IMR-90 (cell line): ENCODE measurements around the gene SCN4A. TPM values are rescaled to one million over a fixed set of nuclear protein-coding genes. Genes with fewer than 3 reads are reported as not detected.

Experiments
- ATAC-seq: fragments of 200-7000 bp; cut with Tn5 transposase; 2 replicates; pipeline ENCODE4 v1.9.1; 2020; ENCODE audit warnings: low read depth, mild to moderate bottlenecking, moderate library complexity
- BruUV-seq: library from RNA; stranded (reverse); fragments of 400-500 nt; replicated peaks from 2 replicates; lab custom pipeline; 2021; lab: Mats Ljungman, UMichigan
- CTCF ChIA-PET: fragments of 300-600 bp; formaldehyde crosslinking; extraction: SDS; loops from one replicate; lab custom pipeline; 2021; ENCODE audit warnings: antibody characterized with exemption; lab: Yijun Ruan, JAX
- POLR2A ChIA-PET: fragments of 300-600 bp; sonication (Branson Sonifier 250); formaldehyde crosslinking; loops from one replicate; lab custom pipeline; 2022; ENCODE audit warnings: antibody characterized with exemption; ENCODE audit not compliant: unreplicated experiment; lab: Charles Lee
- DNase-seq: peaks from one replicate; pipeline ENCODE4 v3.0.0; 2013
- H2AFZ ChIP-seq: replicated peaks from 2 replicates; pipeline ENCODE3; 2013; ENCODE audit warnings: low read length, mild to moderate bottlenecking; ENCODE audit not compliant: poor library complexity
- H2AK5ac ChIP-seq: 2 replicates; pipeline ENCODE4 v1.6.1; 2013; ENCODE audit warnings: low read depth, low read length, inconsistent platforms
- H2AK9ac ChIP-seq: replicated peaks from 2 replicates; pipeline ENCODE3; 2013; ENCODE audit warnings: mild to moderate bottlenecking, low read depth, low read length, moderate library complexity; ENCODE audit not compliant: poor library complexity
- H2BK120ac ChIP-seq: 2 replicates; pipeline ENCODE4 v1.6.1; 2013; ENCODE audit warnings: low read depth, low read length, inconsistent platforms
- H2BK15ac ChIP-seq: 3 replicates; pipeline ENCODE4 v1.6.1; 2013; ENCODE audit warnings: low read depth, low read length, inconsistent platforms
- H2BK20ac ChIP-seq: 2 replicates; pipeline ENCODE4 v1.6.1; 2013; ENCODE audit warnings: low read depth, mild to moderate bottlenecking, inconsistent platforms, low read length, moderate library complexity
- H2BK5ac ChIP-seq: 2 replicates; pipeline ENCODE4 v1.6.1; 2013; ENCODE audit warnings: mild to moderate bottlenecking, low read depth, low read length, inconsistent platforms; ENCODE audit not compliant: poor library complexity, severe bottlenecking
- H3K14ac ChIP-seq: replicated peaks from 2 replicates; pipeline ENCODE4 v1.6.1; 2013; ENCODE audit warnings: low read depth, low read length, inconsistent platforms
- H3K18ac ChIP-seq: 2 replicates; pipeline ENCODE4 v1.6.1; 2013; ENCODE audit warnings: low read depth, low read length, control low read depth
- H3K23ac ChIP-seq: 2 replicates; pipeline ENCODE4 v1.6.1; 2013; ENCODE audit warnings: low read depth, low read length, inconsistent platforms
- H3K27ac ChIP-seq: 2 replicates; pipeline ENCODE4 v1.5.1; 2013; ENCODE audit warnings: mild to moderate bottlenecking, control low read depth, low read length; ENCODE audit not compliant: insufficient read depth
- H3K27me3 ChIP-seq: 2 replicates; pipeline ENCODE4 v1.6.1; 2013; ENCODE audit warnings: low read length; ENCODE audit not compliant: control insufficient read depth, insufficient read depth
- H3K36me3 ChIP-seq: 2 replicates; pipeline ENCODE4 v1.6.1; 2013; ENCODE audit warnings: low read length, mixed read lengths; ENCODE audit not compliant: control insufficient read depth, insufficient read depth
- H3K4ac ChIP-seq: 2 replicates; pipeline ENCODE4 v1.6.1; 2013; ENCODE audit warnings: low read depth, low read length, inconsistent platforms
- H3K4me1 ChIP-seq: 2 replicates; pipeline ENCODE4 v1.6.1; 2013; ENCODE audit warnings: low read length, mixed read lengths; ENCODE audit not compliant: control insufficient read depth, insufficient read depth
- H3K4me2 ChIP-seq: 2 replicates; pipeline ENCODE4 v1.6.1; 2013; ENCODE audit warnings: low read depth, mild to moderate bottlenecking, control low read depth, low read length, moderate library complexity
- H3K4me3 ChIP-seq: 2 replicates; pipeline ENCODE4 v1.5.1; 2013; ENCODE audit warnings: low read depth, mild to moderate bottlenecking, control low read depth, low read length, moderate library complexity; ENCODE audit not compliant: insufficient read depth
- H3K56ac ChIP-seq: 2 replicates; pipeline ENCODE4 v1.6.1; 2013; ENCODE audit warnings: low read length, inconsistent platforms; ENCODE audit not compliant: insufficient read depth; ENCODE audit errors: extremely low read depth
- H3K79me1 ChIP-seq, 2 experiments: 2 replicates each; pipeline ENCODE4 v1.6.1; 2013; ENCODE audit warnings: low read length in 2 of 2, inconsistent platforms in 1 of 2, low read depth in 1 of 2
- H3K9ac ChIP-seq: 2 replicates; pipeline ENCODE4 v1.6.1; 2013; ENCODE audit warnings: low read depth, low read length, control low read depth
- H3K9me1 ChIP-seq: 2 replicates; pipeline ENCODE4 v1.6.1; 2013; ENCODE audit warnings: low read length, inconsistent platforms; ENCODE audit not compliant: insufficient read depth
- H3K9me3 ChIP-seq: 2 replicates; pipeline ENCODE4 v1.6.1; 2013; ENCODE audit warnings: low read length; ENCODE audit not compliant: control insufficient read depth, insufficient read depth
- H4K20me1 ChIP-seq: 2 replicates; pipeline ENCODE4 v1.6.1; 2013; ENCODE audit warnings: low read length, inconsistent platforms; ENCODE audit not compliant: insufficient read depth
- H4K5ac ChIP-seq: 2 replicates; pipeline ENCODE4 v1.6.1; 2013; ENCODE audit warnings: mild to moderate bottlenecking, low read depth, low read length, control low read depth
- H4K8ac ChIP-seq, 2 experiments: 2 replicates each; pipeline ENCODE4 v1.6.1; 2013; ENCODE audit warnings: low read depth in 2 of 2, low read length in 2 of 2, control low read depth in 1 of 2, inconsistent platforms in 1 of 2
- H4K91ac ChIP-seq: 2 replicates; pipeline ENCODE4 v1.6.1; 2013; ENCODE audit warnings: low read depth, low read length, inconsistent platforms; ENCODE audit not compliant: insufficient read depth
- BHLHE40 ChIP-seq: fragments of 150-350 bp; IDR thresholded peaks from 2 replicates; pipeline ENCODE4 v1.6.1; 2016; ENCODE audit warnings: mild to moderate bottlenecking, low read depth, low read length
- CEBPB ChIP-seq: IDR thresholded peaks from 2 replicates; pipeline ENCODE4 v1.6.1; 2012; ENCODE audit warnings: low read depth, low read length, improper control_type of control experiment
- FOS ChIP-seq: fragments of 150-350 bp; IDR thresholded peaks from 2 replicates; pipeline ENCODE4 v1.6.1; 2016; ENCODE audit warnings: low read depth, low read length
- MAFK ChIP-seq: IDR thresholded peaks from 2 replicates; pipeline ENCODE4 v1.6.1; 2012; ENCODE audit warnings: low read depth, low read length, improper control_type of control experiment
- MXI1 ChIP-seq: IDR thresholded peaks from 2 replicates; pipeline ENCODE4 v1.6.1; 2012; ENCODE audit warnings: low read depth, mild to moderate bottlenecking, low read length, moderate library complexity, borderline replicate concordance
- NFE2L2 ChIP-seq: fragments of 150-350 bp; IDR thresholded peaks from 2 replicates; pipeline ENCODE4 v1.6.1; 2016; ENCODE audit warnings: low read depth, mild to moderate bottlenecking, low read length
- RAD21 ChIP-seq: IDR thresholded peaks from 2 replicates; pipeline ENCODE4 v1.6.1; 2012; ENCODE audit warnings: low read length, improper control_type of control experiment
- RCOR1 ChIP-seq: IDR thresholded peaks from 2 replicates; pipeline ENCODE4 v1.6.1; 2012; ENCODE audit warnings: mild to moderate bottlenecking, low read length, improper control_type of control experiment; ENCODE audit not compliant: insufficient replicate concordance
- RFX5 ChIP-seq: IDR thresholded peaks from 2 replicates; pipeline ENCODE4 v1.8.0; 2012; ENCODE audit warnings: low read depth, mild to moderate bottlenecking, low read length, moderate library complexity
- SMC3 ChIP-seq: fragments of 150-350 bp; IDR thresholded peaks from 2 replicates; pipeline ENCODE4 v1.6.1; 2016; ENCODE audit warnings: low read depth, mild to moderate bottlenecking, antibody characterized with exemption, low read length, moderate library complexity
- WGBS, 2 experiments: methylation state at CpG; one replicate each; pipeline versions ENCODE4 v1.1.5 to v1.1.7; 2013; ENCODE audit warnings: missing lambda C conversion rate in 2 of 2; ENCODE audit not compliant: insufficient read length in 1 of 2; ENCODE audit errors: extremely low coverage in 2 of 2; 5-methylcytosine and 5-hydroxymethylcytosine counted together
- dilution Hi-C: fragments of 300-500 bp; cut with HindIII; formaldehyde crosslinking; loops from one replicate; pipeline ENCODE4 v1.14.3; 2018; ENCODE audit warnings: low sequenced_read_pairs; ENCODE audit not compliant: unreplicated experiment
- in situ Hi-C: fragments of 300-500 bp; cut with MboI; formaldehyde crosslinking; loops from 3 replicates; pipeline ENCODE4 v1.14.3; 2019; ENCODE audit warnings: low sequenced_read_pairs, inconsistent platforms, mixed read lengths
- intact Hi-C: fragments of 100-400 bp; cut with micrococcal nuclease; formaldehyde crosslinking; loops from 2 replicates; pipeline ENCODE4 v1.10.0; 2022
- polyA plus RNA-seq, 3 experiments: library from polyadenylated mRNA; depleted of rRNA; stranded (reverse); fragments of >200 nt; gene quantifications; 2 replicates each; pipeline ENCODE4 v1.2.3, GENCODE V29; 2012; ENCODE audit warnings: low replicate concordance in 1 of 3
- total RNA-seq: library from RNA; depleted of rRNA; stranded (reverse); fragments of >200 nt; gene quantifications from 2 replicates; pipeline ENCODE4 v1.2.3, GENCODE V29; 2012
- TF ChIP-seq, protein P1 (sequence below): fragments of 150-350 bp; IDR thresholded peaks from 2 replicates; pipeline ENCODE4 v1.6.1; 2016; ENCODE audit warnings: low read depth, mild to moderate bottlenecking, low read length, moderate library complexity, borderline replicate concordance
- TF ChIP-seq, protein P2 (sequence below): fragments of 150-350 bp; IDR thresholded peaks from 2 replicates; pipeline ENCODE4 v1.6.1; 2017; ENCODE audit warnings: mild to moderate bottlenecking, antibody characterized with exemption, low read length, low read depth
- TF ChIP-seq, protein P3 (sequence below): conservative IDR thresholded peaks from 2 replicates; pipeline ENCODE4 v1.5.1; 2012; ENCODE audit warnings: mild to moderate bottlenecking, low read depth, low read length, improper control_type of control experiment

The SCN4A gene
- total and polyA plus RNA-seq, 2 of the 4 experiments (the other 2 are of a cell fraction) = not detected

GRCh38 chr17:64020056-64020766 lies 47.5 kb upstream of the SCN4A start, which contains the start of gene ICAM2:
ICAM2 (minus strand) TSS chr17:64020633; CDS start chr17:64006691, 13,942 bp downstream.
- TF ChIP-seq, protein P1, sequence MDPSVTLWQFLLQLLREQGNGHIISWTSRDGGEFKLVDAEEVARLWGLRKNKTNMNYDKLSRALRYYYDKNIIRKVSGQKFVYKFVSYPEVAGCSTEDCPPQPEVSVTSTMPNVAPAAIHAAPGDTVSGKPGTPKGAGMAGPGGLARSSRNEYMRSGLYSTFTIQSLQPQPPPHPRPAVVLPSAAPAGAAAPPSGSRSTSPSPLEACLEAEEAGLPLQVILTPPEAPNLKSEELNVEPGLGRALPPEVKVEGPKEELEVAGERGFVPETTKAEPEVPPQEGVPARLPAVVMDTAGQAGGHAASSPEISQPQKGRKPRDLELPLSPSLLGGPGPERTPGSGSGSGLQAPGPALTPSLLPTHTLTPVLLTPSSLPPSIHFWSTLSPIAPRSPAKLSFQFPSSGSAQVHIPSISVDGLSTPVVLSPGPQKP = no peak
- TF ChIP-seq FOS (no peak), NFE2L2 (no peak), MAFK (no peak), SMC3 (no peak), RFX5 (no peak), MXI1 (no peak), CEBPB (no peak), BHLHE40 (no peak), RCOR1 (no peak), RAD21 (no peak)
- TF ChIP-seq, protein P2, sequence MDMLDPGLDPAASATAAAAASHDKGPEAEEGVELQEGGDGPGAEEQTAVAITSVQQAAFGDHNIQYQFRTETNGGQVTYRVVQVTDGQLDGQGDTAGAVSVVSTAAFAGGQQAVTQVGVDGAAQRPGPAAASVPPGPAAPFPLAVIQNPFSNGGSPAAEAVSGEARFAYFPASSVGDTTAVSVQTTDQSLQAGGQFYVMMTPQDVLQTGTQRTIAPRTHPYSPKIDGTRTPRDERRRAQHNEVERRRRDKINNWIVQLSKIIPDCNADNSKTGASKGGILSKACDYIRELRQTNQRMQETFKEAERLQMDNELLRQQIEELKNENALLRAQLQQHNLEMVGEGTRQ = no peak
- TF ChIP-seq, protein P3, sequence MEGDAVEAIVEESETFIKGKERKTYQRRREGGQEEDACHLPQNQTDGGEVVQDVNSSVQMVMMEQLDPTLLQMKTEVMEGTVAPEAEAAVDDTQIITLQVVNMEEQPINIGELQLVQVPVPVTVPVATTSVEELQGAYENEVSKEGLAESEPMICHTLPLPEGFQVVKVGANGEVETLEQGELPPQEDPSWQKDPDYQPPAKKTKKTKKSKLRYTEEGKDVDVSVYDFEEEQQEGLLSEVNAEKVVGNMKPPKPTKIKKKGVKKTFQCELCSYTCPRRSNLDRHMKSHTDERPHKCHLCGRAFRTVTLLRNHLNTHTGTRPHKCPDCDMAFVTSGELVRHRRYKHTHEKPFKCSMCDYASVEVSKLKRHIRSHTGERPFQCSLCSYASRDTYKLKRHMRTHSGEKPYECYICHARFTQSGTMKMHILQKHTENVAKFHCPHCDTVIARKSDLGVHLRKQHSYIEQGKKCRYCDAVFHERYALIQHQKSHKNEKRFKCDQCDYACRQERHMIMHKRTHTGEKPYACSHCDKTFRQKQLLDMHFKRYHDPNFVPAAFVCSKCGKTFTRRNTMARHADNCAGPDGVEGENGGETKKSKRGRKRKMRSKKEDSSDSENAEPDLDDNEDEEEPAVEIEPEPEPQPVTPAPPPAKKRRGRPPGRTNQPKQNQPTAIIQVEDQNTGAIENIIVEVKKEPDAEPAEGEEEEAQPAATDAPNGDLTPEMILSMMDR = no peak
- no peak for ATAC-seq

More at GRCh38 chr17:64020056-64020766, 47.5 kb upstream of the SCN4A start, which contains the start of gene ICAM2:
- no peak within 1 kb of the TSS for H2AK5ac ChIP-seq
- no peak within 1 kb of the TSS for H2AK9ac ChIP-seq
- CTCF ChIA-PET = interaction anchor here (1.4 to 1.8 kb wide), 2 partner anchors 8 to 101 kb away, joined by 6 read pairs; no protein-coding TSS in a partner anchor
- H3K18ac ChIP-seq = no peak within 1 kb of the TSS
- no TSS peak for BruUV-seq
- no peak within 1 kb of the TSS for H3K56ac ChIP-seq
- H3K4me2 ChIP-seq = peak within 1 kb of the TSS; percentile 30; the same call in 1 of the 2 replicates
- H2BK15ac ChIP-seq = no peak within 1 kb of the TSS
- no peak within 1 kb of the TSS for H2BK5ac ChIP-seq
- H3K23ac ChIP-seq = no peak within 1 kb of the TSS
- no peak for DNase-seq
- no peaks in the 10 kb centered on the region for H3K9me1 ChIP-seq
- no peak within 1 kb of the TSS for H3K14ac ChIP-seq
- no peak within 1 kb of the TSS for H3K27ac ChIP-seq
- no peak within 1 kb of the TSS for H3K9ac ChIP-seq
- no peak within 1 kb of the TSS for H4K8ac ChIP-seq
- H4K5ac ChIP-seq = no peak within 1 kb of the TSS
- H2AFZ ChIP-seq = peak within 1 kb of the TSS; percentile 84
- H3K27me3 ChIP-seq = peaks cover 10% of the 10 kb centered on the region
- H2BK120ac ChIP-seq = no peak within 1 kb of the TSS
- WGBS, 2 experiments = 67% methylated on average over 2 of the region's 23 CpGs; no CpG with 5 or more reads in 1 of the 2 experiments
- no peak within 1 kb of the TSS for H2BK20ac ChIP-seq
- no peaks in the 10 kb centered on the region for H3K36me3 ChIP-seq
- no peaks in the 10 kb centered on the region for H3K79me1 ChIP-seq
- H3K4me1 ChIP-seq = no peaks in the 10 kb centered on the region
- H4K20me1 ChIP-seq = no peaks in the 10 kb centered on the region
- in situ Hi-C loops = loop anchor here (10.0 kb wide), 2 partner anchors 105 to 265 kb away; partner anchors contain the start of genes CSHL1 and GH1
- intact Hi-C loops = no loop called here
- POLR2A ChIA-PET = no interaction called here
- H3K4ac ChIP-seq = no peak within 1 kb of the TSS
- no peak within 1 kb of the TSS for H3K4me3 ChIP-seq
- H3K9me3 ChIP-seq = no peaks in the 10 kb centered on the region
- dilution Hi-C loops = no loop called here
- H4K91ac ChIP-seq = no peak within 1 kb of the TSS
